GM12873 (cell line): Measurements from ENCODE around the gene COBL.

ENCODE experiments used
- CTCF ChIP-seq: IDR thresholded peaks from 2 replicates; pipeline ENCODE4 v1.5.1; 2012; ENCODE audit warnings: low read depth, mild to moderate bottlenecking, moderate library complexity, low read length, control low read depth; ENCODE audit not compliant: insufficient read depth; ENCODE audit errors: missing control alignments

The COBL gene

GRCh38 chr7:51160990-51161615, 155.5 kb downstream of the COBL start:
- TF ChIP-seq CTCF: peak; percentile 92

- TF ChIP-seq CTCF: no peak
Observed at GRCh38 chr7:51160411-51160810, 156.2 kb downstream of the COBL start.

GRCh38 chr7:51158742-51159445, 157.7 kb downstream of the COBL start:
- TF ChIP-seq CTCF: no peak

GRCh38 chr7:51158211-51158610, 158.4 kb downstream of the COBL start:
- no peak for TF ChIP-seq CTCF

- no peak for TF ChIP-seq CTCF
Observed at GRCh38 chr7:51154201-51154600, 162.4 kb downstream of the COBL start.

GRCh38 chr7:51152706-51153200, 163.9 kb downstream of the COBL start:
- TF ChIP-seq CTCF: no peak

- no peak for TF ChIP-seq CTCF
Observed at GRCh38 chr7:51151455-51151854, 165.2 kb downstream of the COBL start.
